Ovary (tissue), 9 donors: ENCODE measurements around the gene MDGA2. TPM values are rescaled to one million over a fixed set of nuclear protein-coding genes. Genes with fewer than 3 reads are reported as not detected.
"Not testable (repeated sequence)": the region's sequence is repeated elsewhere in the genome, so short reads cannot be mapped to it uniquely, and the experiment has no call there.

Experiments
- DNase-seq, 5 donors: peaks; one replicate each; pipeline ENCODE4 v3.0.0-alpha.2; 2019 to 2020
- H3K27ac ChIP-seq, 2 donors: fragments of 200-600 bp; one replicate each; pipeline versions ENCODE4 v1.5.1 to v1.8.0; 2019 to 2022
- H3K27me3 ChIP-seq: fragments of 200-600 bp; one replicate; pipeline ENCODE4 v1.8.0; 2022
- H3K36me3 ChIP-seq: fragments of 200-600 bp; sonication (generic); one replicate; pipeline ENCODE4 v1.5.1; 2019
- H3K4me1 ChIP-seq: one replicate; pipeline ENCODE4 v1.8.1; 2013; ENCODE audit warnings: mild to moderate bottlenecking, moderate library complexity; ENCODE audit not compliant: insufficient read depth
- H3K4me3 ChIP-seq: fragments of 200-600 bp; sonication (generic); one replicate; pipeline ENCODE4 v1.5.1; 2017
- H3K9me3 ChIP-seq, 2 donors: fragments of 200-600 bp in 1 of 2; sonication (generic) in 1 of 2; one replicate each; pipeline versions ENCODE4 v1.5.1 to v1.8.1; 2013 to 2019; ENCODE audit warnings: mild to moderate bottlenecking in 1 of 2, moderate library complexity in 1 of 2
- EP300 ChIP-seq: sonication (generic); formaldehyde crosslinking; IDR thresholded peaks from one replicate; pipeline ENCODE4 v1.6.1; 2017; ENCODE audit warnings: antibody characterized with exemption
- POLR2A ChIP-seq: fragments of 450-650 bp; IDR thresholded peaks from one replicate; pipeline ENCODE4 v1.6.1; 2017; ENCODE audit warnings: antibody characterized with exemption, mild to moderate bottlenecking, moderate library complexity
- WGBS, 3 donors: extraction: QIAGEN DNeasy Blood & Tissue Kit in 1 of 3; methylation state at CpG; one replicate each; pipeline versions ENCODE4 v1.1.5 to v1.1.7; 2013 to 2017; 5-methylcytosine and 5-hydroxymethylcytosine counted together
- intact Hi-C, 4 donors: fragments of 100-400 bp; cut with DNase I; formaldehyde crosslinking; loops; one replicate each; pipeline versions ENCODE4 v1.11.0 to v1.15.1; 2022 to 2023
- polyA plus RNA-seq, 2 donors: library from polyadenylated mRNA; stranded (reverse); fragments of 200-250 nt in 1 of 2; fragments of 350-450 nt in 1 of 2; fragmentation: Illumina TruSeq in 1 of 2; extraction: RNeasy Lipid Tissue Mini Kit (QIAGEN cat#74804) in 1 of 2; gene quantifications; one replicate each; pipeline ENCODE4 v1.2.3, GENCODE V29; 2013 to 2014
- total RNA-seq, 7 donors: library from RNA; depleted of rRNA in 2 of 7; stranded (reverse); fragments of >200 nt in 2 of 7; fragmentation: NEBNext Ultra II Directional in 3 of 7; extraction: Animal tissue kit (Norgen Biotek cat#: 25700) in 3 of 7; gene quantifications; one replicate each; pipeline versions ENCODE4 v1.1.0 to v1.2.4, GENCODE V29; 2016 to 2023
- TF ChIP-seq, protein P1 (sequence below), 3 donors: fragments of 450-650 bp in 2 of 3; fragments of 200-600 bp in 1 of 3; IDR thresholded peaks; one replicate each; pipeline versions ENCODE4 v1.5.1 to v1.8.0; 2016 to 2022; ENCODE audit warnings: antibody characterized with exemption in 3 of 3, mild to moderate bottlenecking in 1 of 3
- donor health status: DM: no; HTN: no; CAD: no; lungs with moderate emphysema.
- donor health status: DM: no; HTN: no; CAD: no.
- donor health status: Bipolar disorder and iron deficiency.
- donor health status: DM: yes; HTN: yes; CAD: no.
- donor health status: DM: no; HTN: no; CAD: no.
- donor health status: DM: yes; HTN: yes; CAD: no.

MDGA2 gene
- total and polyA plus RNA-seq, 9 donors = 0.04 to 0.26 (median 0.18) TPM; not detected in 5

DNA sequence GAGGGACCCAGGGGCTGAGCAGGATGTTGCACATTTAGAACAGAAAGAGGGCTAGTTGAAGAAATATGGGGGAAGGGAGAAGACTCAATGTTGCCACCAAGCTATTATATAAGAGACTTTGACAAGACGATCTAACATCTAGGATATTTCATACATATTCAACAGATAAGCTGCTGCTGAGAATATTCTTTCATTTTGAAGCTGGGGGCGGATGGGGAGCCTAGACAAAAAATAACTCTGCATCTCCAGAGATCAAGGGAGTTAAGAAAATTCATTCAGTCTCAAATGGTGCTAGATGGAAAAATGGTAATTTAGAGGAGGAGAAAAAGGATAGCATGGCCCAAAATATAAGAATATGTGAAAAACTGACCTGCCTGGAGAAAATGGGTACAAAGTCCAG is 415.6 kb downstream of the MDGA2 start:
- no peak for DNase-seq
- TF ChIP-seq, protein P1, sequence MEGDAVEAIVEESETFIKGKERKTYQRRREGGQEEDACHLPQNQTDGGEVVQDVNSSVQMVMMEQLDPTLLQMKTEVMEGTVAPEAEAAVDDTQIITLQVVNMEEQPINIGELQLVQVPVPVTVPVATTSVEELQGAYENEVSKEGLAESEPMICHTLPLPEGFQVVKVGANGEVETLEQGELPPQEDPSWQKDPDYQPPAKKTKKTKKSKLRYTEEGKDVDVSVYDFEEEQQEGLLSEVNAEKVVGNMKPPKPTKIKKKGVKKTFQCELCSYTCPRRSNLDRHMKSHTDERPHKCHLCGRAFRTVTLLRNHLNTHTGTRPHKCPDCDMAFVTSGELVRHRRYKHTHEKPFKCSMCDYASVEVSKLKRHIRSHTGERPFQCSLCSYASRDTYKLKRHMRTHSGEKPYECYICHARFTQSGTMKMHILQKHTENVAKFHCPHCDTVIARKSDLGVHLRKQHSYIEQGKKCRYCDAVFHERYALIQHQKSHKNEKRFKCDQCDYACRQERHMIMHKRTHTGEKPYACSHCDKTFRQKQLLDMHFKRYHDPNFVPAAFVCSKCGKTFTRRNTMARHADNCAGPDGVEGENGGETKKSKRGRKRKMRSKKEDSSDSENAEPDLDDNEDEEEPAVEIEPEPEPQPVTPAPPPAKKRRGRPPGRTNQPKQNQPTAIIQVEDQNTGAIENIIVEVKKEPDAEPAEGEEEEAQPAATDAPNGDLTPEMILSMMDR (IDR thresholded peaks at IDR 0.05) = no peak
- no peak for TF ChIP-seq EP300
- no peak overlapping the region for H3K27ac ChIP-seq
- no peaks in the 10 kb centered on the region for H3K9me3 ChIP-seq
- H3K36me3 ChIP-seq = no peaks in the 10 kb centered on the region
- intact Hi-C loops = no loop called here
- H3K27me3 ChIP-seq = no peaks in the 10 kb centered on the region
- WGBS, 3 donors = 78 to 91% (median 79%) methylated on average over 2 of the region's 2 CpGs
- H3K4me3 ChIP-seq = no peak overlapping the region
- H3K4me1 ChIP-seq = no peaks in the 10 kb centered on the region

DNA sequence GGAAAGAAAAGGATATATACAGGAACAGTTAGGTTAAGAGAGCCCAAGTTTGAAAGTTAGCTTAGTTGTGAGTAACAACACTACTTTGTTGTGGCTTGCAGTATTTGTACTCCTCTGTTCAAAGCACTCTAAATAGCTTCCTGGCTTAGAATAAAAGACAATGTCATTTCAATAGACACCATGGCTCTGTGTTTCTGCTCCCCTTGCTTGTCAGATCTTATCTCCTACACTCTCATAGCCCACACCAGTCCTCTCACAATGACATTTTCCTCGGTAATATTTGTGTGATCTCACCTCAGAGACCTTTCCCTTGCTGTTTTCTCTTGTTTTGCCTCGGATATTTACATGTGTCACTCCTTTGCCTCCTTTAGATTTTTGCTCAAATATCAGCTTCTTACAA is 418.4 kb downstream of the MDGA2 start:
- intact Hi-C loops = no loop called here
- no peaks in the 10 kb centered on the region for H3K4me1 ChIP-seq
- no peaks in the 10 kb centered on the region for H3K9me3 ChIP-seq
- no peak overlapping the region for H3K4me3 ChIP-seq
- no peaks in the 10 kb centered on the region for H3K27me3 ChIP-seq
- no peak overlapping the region for H3K27ac ChIP-seq
- 74 to 83% (median 74%) methylated on average over 2 of the region's 2 CpGs for WGBS, 3 donors
- DNase-seq = no peak
- no peak for TF ChIP-seq POLR2A
- no peaks in the 10 kb centered on the region for H3K36me3 ChIP-seq

DNA sequence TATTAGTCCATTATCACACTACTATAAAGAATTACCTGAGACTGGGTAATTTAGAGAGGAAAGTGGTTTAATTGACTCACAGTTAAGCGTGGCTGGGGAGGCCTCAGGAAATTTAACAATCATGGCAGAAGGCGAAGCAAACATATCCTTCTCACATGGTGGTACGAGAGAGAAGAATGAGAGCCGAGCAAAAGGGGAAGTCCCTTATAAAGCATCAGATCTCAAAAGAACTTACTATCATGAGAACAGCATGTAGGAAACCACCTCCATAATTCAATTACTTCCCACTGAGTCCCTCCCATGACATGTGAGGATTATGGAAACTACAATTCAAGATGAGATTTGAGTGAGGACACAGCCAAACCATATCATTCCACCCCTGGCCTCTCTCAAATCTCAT is 422.6 kb downstream of the MDGA2 start:
- TF ChIP-seq POLR2A (no peak), EP300 (no peak)
- TF ChIP-seq, protein P1 (IDR thresholded peaks at IDR 0.05) = no peak
- H3K36me3 ChIP-seq = no peaks in the 10 kb centered on the region
- intact Hi-C loops = no loop called here
- no peaks in the 10 kb centered on the region for H3K9me3 ChIP-seq
- WGBS, 3 donors = 83 to 96% (median 95%) methylated on average over 4 of the region's 4 CpGs
- H3K27ac ChIP-seq = no peak overlapping the region
- H3K4me1 ChIP-seq = no peaks in the 10 kb centered on the region
- no peaks in the 10 kb centered on the region for H3K27me3 ChIP-seq
- no peak for DNase-seq
- no peak overlapping the region for H3K4me3 ChIP-seq

DNA sequence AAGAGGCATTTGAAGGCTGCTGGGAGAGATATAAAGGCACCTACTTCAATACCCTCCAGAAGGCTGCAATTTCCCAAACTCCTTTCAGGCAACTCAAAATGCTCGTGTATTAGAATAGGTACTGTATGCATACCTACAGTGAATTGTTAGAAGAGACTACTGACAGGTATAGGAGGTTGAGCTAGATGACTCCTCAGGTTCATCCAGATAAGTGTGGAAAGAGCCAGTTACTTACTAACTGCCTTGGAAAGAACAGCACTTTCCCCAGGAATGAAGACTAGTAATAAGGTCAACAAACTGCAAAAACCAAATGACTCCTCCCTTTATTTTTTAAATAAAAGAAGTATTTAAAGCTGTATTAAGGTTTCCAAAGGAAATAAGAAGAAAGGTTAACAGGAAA is 429.0 kb downstream of the MDGA2 start:
- H3K4me3 ChIP-seq = no peak overlapping the region
- intact Hi-C loops = no loop called here

DNA sequence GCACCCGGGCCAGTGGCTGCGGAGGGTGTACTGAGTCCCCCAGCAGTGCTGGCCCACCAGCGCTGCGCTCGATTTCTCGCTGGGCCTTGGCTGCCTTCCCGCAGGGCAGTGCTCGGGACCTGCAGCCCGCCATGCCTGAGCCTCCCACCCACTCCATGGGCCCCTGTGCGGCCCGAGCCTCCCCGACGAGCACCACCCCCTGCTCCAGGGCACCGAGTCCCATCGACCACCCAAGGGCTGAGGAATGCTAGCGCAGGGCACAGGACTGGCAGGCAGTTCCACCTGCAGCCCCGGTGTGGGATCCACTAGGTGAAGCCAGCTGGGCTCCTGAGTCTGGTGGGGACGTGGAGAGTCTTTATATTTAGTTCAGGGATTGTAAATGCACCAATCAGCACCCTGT is 432.8 kb downstream of the MDGA2 start:
- not testable (repeated sequence) for H3K4me3 ChIP-seq, DNase-seq
- WGBS, 3 donors = 84 to 94% (median 94%) methylated on average over 7 to 18 of the region's 18 CpGs

More for the DNA sequence above, 429.0 kb downstream of the MDGA2 start:
- no peak for DNase-seq
- 67 to 92% (median 69%) methylated on average over 1 of the region's 1 CpG for WGBS, 3 donors
- no peaks in the 10 kb centered on the region for H3K9me3 ChIP-seq
- H3K27ac ChIP-seq = no peak overlapping the region
- no peaks in the 10 kb centered on the region for H3K36me3 ChIP-seq
- no peaks in the 10 kb centered on the region for H3K27me3 ChIP-seq
- TF ChIP-seq POLR2A = no peak
- TF ChIP-seq, protein P1 (IDR thresholded peaks at IDR 0.05) = no peak
- TF ChIP-seq EP300 = no peak
- no peaks in the 10 kb centered on the region for H3K4me1 ChIP-seq

More for the DNA sequence above, 432.8 kb downstream of the MDGA2 start:
- H3K36me3 ChIP-seq, intact Hi-C loops, H3K27ac ChIP-seq, H3K4me1 ChIP-seq, H3K27me3 ChIP-seq, H3K9me3 ChIP-seq: not testable (repeated sequence)
